ENCODE data around the gene DYRK3. TPM values are rescaled to one million over a fixed set of nuclear protein-coding genes. Genes with fewer than 3 reads are reported as not detected.

Gene DYRK3
- total and polyA plus RNA-seq, 2 of the 13 experiments (the other 11 are each of a cell fraction or from before 2014, with no cell fraction given) = 0.48 to 2.8 TPM

- ChIA-PET CTCF (ENCODE audit: low intra/inter-chr PET ratio, low total read pairs) (no interaction called here), POLR2A (no interaction called here)
- TF ChIP-seq PAX8 (CRISPR knock-in tag; IDR thresholded peaks at IDR 0.05; ENCODE audit: borderline replicate concordance) (no peak), ZFYVE20 (CRISPR knock-in tag; IDR thresholded peaks at IDR 0.05; ENCODE audit: borderline replicate concordance, low read depth) (no peak), ZNF234 (CRISPR knock-in tag; conservative IDR thresholded peaks at IDR 0.05) (no peak), ZNF589 (CRISPR knock-in tag; conservative IDR thresholded peaks at IDR 0.05) (no peak), MLX (CRISPR knock-in tag; IDR thresholded peaks at IDR 0.05) (no peak), AGO1 (IDR thresholded peaks at IDR 0.05; ENCODE audit: low read depth, low read length, poor library complexity, severe bottlenecking) (no peak), FOXA3 (CRISPR knock-in tag; IDR thresholded peaks at IDR 0.05) (no peak), AGO2 (optimal IDR thresholded peaks at IDR 0.05; ENCODE audit: low read depth, low read length) (no peak), ZFP90 (CRISPR knock-in tag; IDR thresholded peaks at IDR 0.05; ENCODE audit: borderline replicate concordance) (no peak), KAT8 (CRISPR knock-in tag; IDR thresholded peaks at IDR 0.05) (no peak), SIX1 (CRISPR knock-in tag; IDR thresholded peaks at IDR 0.05; ENCODE audit: borderline replicate concordance) (no peak), SYNCRIP (IDR thresholded peaks at IDR 0.05; ENCODE audit: insufficient read depth, low read depth, low read length) (no peak), HES4 (CRISPR knock-in tag; IDR thresholded peaks at IDR 0.05; ENCODE audit: borderline replicate concordance) (no peak), HDAC2 (CRISPR knock-in tag; IDR thresholded peaks at IDR 0.05) (no peak), ZNF12 (CRISPR knock-in tag; IDR thresholded peaks at IDR 0.05) (no peak), KLF9 (CRISPR knock-in tag; IDR thresholded peaks at IDR 0.05; ENCODE audit: low read depth) (no peak), AHR (CRISPR knock-in tag; IDR thresholded peaks at IDR 0.05) (no peak)
- TF ChIP-seq, protein P1, sequence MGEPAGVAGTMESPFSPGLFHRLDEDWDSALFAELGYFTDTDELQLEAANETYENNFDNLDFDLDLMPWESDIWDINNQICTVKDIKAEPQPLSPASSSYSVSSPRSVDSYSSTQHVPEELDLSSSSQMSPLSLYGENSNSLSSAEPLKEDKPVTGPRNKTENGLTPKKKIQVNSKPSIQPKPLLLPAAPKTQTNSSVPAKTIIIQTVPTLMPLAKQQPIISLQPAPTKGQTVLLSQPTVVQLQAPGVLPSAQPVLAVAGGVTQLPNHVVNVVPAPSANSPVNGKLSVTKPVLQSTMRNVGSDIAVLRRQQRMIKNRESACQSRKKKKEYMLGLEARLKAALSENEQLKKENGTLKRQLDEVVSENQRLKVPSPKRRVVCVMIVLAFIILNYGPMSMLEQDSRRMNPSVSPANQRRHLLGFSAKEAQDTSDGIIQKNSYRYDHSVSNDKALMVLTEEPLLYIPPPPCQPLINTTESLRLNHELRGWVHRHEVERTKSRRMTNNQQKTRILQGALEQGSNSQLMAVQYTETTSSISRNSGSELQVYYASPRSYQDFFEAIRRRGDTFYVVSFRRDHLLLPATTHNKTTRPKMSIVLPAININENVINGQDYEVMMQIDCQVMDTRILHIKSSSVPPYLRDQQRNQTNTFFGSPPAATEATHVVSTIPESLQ (CRISPR knock-in tag; conservative IDR thresholded peaks at IDR 0.05) = no peak
- TF ChIP-seq, protein P2, sequence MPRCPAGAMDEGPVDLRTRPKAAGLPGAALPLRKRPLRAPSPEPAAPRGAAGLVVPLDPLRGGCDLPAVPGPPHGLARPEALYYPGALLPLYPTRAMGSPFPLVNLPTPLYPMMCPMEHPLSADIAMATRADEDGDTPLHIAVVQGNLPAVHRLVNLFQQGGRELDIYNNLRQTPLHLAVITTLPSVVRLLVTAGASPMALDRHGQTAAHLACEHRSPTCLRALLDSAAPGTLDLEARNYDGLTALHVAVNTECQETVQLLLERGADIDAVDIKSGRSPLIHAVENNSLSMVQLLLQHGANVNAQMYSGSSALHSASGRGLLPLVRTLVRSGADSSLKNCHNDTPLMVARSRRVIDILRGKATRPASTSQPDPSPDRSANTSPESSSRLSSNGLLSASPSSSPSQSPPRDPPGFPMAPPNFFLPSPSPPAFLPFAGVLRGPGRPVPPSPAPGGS (CRISPR knock-in tag; IDR thresholded peaks at IDR 0.05) = no peak
- TF ChIP-seq, protein P3, sequence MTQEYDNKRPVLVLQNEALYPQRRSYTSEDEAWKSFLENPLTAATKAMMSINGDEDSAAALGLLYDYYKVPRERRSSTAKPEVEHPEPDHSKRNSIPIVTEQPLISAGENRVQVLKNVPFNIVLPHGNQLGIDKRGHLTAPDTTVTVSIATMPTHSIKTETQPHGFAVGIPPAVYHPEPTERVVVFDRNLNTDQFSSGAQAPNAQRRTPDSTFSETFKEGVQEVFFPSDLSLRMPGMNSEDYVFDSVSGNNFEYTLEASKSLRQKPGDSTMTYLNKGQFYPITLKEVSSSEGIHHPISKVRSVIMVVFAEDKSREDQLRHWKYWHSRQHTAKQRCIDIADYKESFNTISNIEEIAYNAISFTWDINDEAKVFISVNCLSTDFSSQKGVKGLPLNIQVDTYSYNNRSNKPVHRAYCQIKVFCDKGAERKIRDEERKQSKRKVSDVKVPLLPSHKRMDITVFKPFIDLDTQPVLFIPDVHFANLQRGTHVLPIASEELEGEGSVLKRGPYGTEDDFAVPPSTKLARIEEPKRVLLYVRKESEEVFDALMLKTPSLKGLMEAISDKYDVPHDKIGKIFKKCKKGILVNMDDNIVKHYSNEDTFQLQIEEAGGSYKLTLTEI (CRISPR knock-in tag; conservative IDR thresholded peaks at IDR 0.05) = no peak
- no peak overlapping the region for H2AFZ ChIP-seq (ENCODE audit: low read length)
- DNase-seq (ENCODE audit: low spot score) (no peak), ATAC-seq (no peak), FAIRE-seq (no peak)
- H3K27me3 ChIP-seq (ENCODE audit: control insufficient read depth in 1 of 2, insufficient read depth in 2 of 2, low read length in 2 of 2) = peaks cover 2 to 31% of the 10 kb centered on the region in 2 experiments
- no TSS peak for BruUV-seq (replicated peaks)
- H4K20me1 ChIP-seq (ENCODE audit: insufficient read depth, low read length) = no peaks in the 10 kb centered on the region
- H3K4me1 ChIP-seq (ENCODE audit: insufficient read depth, low read length) = peaks cover 22% of the 10 kb centered on the region
- WGBS (ENCODE audit: low lambda C conversion rate) = 65% methylated on average over 4 of the region's 4 CpGs
- no peaks in the 10 kb centered on the region for H3K9me3 ChIP-seq (ENCODE audit: low read length)
- in situ Hi-C loops (cut with HindIII; ENCODE audit: extremely low pct_ligation_motif_present, low pct_unique_long_range_greater_than_20kb) (no loop called here), intact Hi-C loops (cut with micrococcal nuclease; ENCODE audit: unreplicated experiment) (no loop called here)
- H3K4me2 ChIP-seq (ENCODE audit: low read depth, low read length) = no peak overlapping the region
- no peak overlapping the region for H3K4me3 ChIP-seq (replicated peaks in 1 of 3; ENCODE audit: insufficient read depth in 1 of 3, low read depth in 2 of 3, low read length in 3 of 3)
- no peaks in the 10 kb centered on the region for H3K36me3 ChIP-seq (replicated peaks in 1 of 2; ENCODE audit: control insufficient read depth in 1 of 2, insufficient read depth in 2 of 2, low read length in 2 of 2)
- H3K9ac ChIP-seq (ENCODE audit: insufficient read depth, low read depth, low read length) = no peak overlapping the region
- H3K27ac ChIP-seq (ENCODE audit: extremely low read length, insufficient read depth, low read length) = no peak overlapping the region
- H3K79me2 ChIP-seq (ENCODE audit: insufficient read depth, low read length) = no peaks in the 10 kb centered on the region
These were observed 24.8 kb downstream of the DYRK3 start for GRCh38 chr1:206660136-206660535.
